Neutrophil (primary cell): ENCODE measurements around the gene DIP2C.
"Not testable (repeated sequence)": the region's sequence is repeated elsewhere in the genome, so short reads cannot be mapped to it uniquely, and the experiment has no call there.

Experiments used
- H3K27ac ChIP-seq: fragments of 200-600 bp; sonication (generic); 2 replicates; pipeline ENCODE4 v1.5.1; 2016; ENCODE audit warnings: mild to moderate bottlenecking, moderate library complexity
- H3K27me3 ChIP-seq: fragments of 200-600 bp; sonication (generic); 2 replicates; pipeline ENCODE4 v1.6.0; 2016; ENCODE audit warnings: mild to moderate bottlenecking
- H3K36me3 ChIP-seq: fragments of 200-600 bp; sonication (generic); 2 replicates; pipeline ENCODE4 v1.5.1; 2017
- H3K4me1 ChIP-seq, 2 experiments: fragments of 200-600 bp in 1 of 2; sonication (generic) in 1 of 2; 1 replicate in 1 of 2; 2 replicates in 1 of 2; pipeline versions ENCODE4 v1.5.1 to v1.6.1; 2013 to 2016; ENCODE audit warnings: low read depth in 1 of 2, low read length in 1 of 2, mild to moderate bottlenecking in 1 of 2, moderate library complexity in 1 of 2; ENCODE audit not compliant: control insufficient read depth in 1 of 2, insufficient read depth in 1 of 2
- H3K4me3 ChIP-seq, 2 experiments: fragments of 200-600 bp in 1 of 2; sonication (generic) in 1 of 2; 1 replicate in 1 of 2; 2 replicates in 1 of 2; pipeline ENCODE4 v1.5.1; 2013 to 2016; ENCODE audit warnings: low read depth in 1 of 2, low read length in 1 of 2, mild to moderate bottlenecking in 1 of 2, moderate library complexity in 1 of 2
- H3K9me3 ChIP-seq: fragments of 200-600 bp; sonication (generic); 2 replicates; pipeline ENCODE4 v1.5.1; 2016
- TF ChIP-seq, protein P1 (sequence below): fragments of 200-600 bp; sonication (generic); IDR thresholded peaks from 2 replicates; pipeline ENCODE4 v1.5.1; 2016; ENCODE audit warnings: antibody characterized with exemption

The DIP2C gene

DNA sequence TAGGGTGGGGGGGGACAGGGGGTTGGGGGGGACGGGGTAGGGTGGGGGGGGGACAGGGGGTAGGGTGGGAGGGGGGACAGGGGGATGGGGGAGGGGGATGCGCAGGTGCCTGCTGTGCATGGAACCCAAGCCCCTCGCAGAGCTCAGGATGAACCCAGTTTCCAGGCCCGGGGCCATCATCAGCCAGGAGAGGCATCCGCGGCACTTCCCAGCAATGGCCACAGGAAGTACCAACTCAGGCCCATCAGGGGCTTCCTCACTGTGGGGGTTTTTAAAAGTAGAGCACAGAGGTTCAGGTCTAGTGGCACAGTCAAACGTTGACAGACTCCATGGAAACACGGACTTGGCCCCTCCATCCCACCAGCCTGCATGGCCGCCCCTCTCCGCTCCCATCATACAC, 172.7 kb downstream of the DIP2C start:
- Histone ChIP-seq H3K4me3 (no peak overlapping the region), H3K36me3 (no peaks in the 10 kb centered on the region), H3K27ac (no peak overlapping the region), H3K4me1 (no peaks in the 10 kb centered on the region), H3K9me3 (no peaks in the 10 kb centered on the region), H3K27me3 (peaks cover 29% of the 10 kb centered on the region)
- TF ChIP-seq, protein P1, sequence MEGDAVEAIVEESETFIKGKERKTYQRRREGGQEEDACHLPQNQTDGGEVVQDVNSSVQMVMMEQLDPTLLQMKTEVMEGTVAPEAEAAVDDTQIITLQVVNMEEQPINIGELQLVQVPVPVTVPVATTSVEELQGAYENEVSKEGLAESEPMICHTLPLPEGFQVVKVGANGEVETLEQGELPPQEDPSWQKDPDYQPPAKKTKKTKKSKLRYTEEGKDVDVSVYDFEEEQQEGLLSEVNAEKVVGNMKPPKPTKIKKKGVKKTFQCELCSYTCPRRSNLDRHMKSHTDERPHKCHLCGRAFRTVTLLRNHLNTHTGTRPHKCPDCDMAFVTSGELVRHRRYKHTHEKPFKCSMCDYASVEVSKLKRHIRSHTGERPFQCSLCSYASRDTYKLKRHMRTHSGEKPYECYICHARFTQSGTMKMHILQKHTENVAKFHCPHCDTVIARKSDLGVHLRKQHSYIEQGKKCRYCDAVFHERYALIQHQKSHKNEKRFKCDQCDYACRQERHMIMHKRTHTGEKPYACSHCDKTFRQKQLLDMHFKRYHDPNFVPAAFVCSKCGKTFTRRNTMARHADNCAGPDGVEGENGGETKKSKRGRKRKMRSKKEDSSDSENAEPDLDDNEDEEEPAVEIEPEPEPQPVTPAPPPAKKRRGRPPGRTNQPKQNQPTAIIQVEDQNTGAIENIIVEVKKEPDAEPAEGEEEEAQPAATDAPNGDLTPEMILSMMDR: no peak

DNA sequence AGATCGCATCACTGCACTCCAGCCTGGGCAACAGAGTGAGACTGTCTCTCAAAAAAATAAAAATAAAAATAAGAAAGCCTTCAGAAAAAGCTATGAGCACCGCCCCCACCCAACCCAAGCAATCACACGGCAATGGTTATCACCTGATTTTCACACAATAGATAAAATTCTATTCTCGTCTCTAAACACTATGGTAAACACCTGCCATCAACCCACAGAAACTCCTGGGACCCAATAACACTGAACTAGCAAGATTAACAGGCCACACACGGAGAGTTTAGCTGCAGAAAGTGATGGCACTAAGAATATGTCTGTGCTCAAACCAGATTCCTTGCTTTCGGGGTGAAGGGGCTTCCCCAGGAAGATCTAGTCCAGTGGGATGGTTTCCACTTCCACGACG, 173.8 kb downstream of the DIP2C start:
- TF ChIP-seq, protein P1: no peak
- no peaks in the 10 kb centered on the region for H3K36me3 ChIP-seq
- H3K4me3 ChIP-seq: no peak overlapping the region
- peaks cover 34% of the 10 kb centered on the region for H3K27me3 ChIP-seq
- no peaks in the 10 kb centered on the region for H3K4me1 ChIP-seq
- no peaks in the 10 kb centered on the region for H3K9me3 ChIP-seq
- no peak overlapping the region for H3K27ac ChIP-seq

DNA sequence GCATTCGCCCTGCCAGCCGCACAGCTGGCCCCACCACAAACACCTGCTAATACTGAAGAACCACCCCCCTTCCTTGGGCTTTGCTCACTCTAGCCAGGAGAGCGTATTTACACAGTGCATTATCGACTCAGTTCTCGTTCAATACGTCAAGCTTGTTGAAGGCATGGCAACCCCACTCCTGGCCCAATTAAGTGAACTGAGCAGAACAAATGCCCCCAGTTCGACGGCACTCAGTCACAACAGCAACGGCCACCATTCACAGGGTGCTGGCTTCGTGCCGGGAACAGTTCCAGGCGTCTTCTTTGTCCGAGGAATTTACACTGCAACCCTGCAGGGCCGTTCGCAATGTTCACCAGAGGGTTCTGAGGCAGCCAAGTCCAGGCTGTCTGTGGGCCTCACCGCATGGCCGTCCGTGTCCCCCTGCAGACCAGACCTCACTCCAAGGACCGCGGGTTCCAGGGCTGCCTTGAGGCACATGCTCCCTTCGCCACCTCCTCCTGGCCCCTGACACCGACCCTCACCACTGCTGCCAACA, 175.3 kb downstream of the DIP2C start:
- Histone ChIP-seq H3K27me3 (peaks cover 34% of the 10 kb centered on the region), H3K27ac (no peak overlapping the region), H3K9me3 (no peaks in the 10 kb centered on the region), H3K36me3 (no peaks in the 10 kb centered on the region), H3K4me1 (no peaks in the 10 kb centered on the region), H3K4me3 (no peak overlapping the region)
- TF ChIP-seq, protein P1: no peak

DNA sequence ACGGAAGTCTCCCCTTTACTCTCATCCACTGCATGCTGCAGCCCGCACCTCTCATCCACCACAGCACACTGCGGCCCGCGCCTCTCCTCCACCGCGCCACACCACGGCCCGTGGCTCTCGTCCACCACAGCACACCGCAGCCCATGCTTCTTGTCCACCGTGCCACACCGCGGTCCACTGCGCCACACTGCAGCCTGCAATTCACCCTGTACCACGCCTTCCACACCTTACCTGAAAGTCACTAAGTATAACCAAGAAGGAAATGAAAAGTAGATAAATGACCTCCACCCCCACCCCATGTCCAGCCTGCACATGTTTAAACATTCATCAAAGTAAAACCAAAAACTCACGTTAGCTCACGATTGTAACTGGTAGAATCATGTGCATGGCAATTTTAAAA, 176.1 kb downstream of the DIP2C start:
- no peaks in the 10 kb centered on the region for H3K36me3 ChIP-seq
- H3K9me3 ChIP-seq: no peaks in the 10 kb centered on the region
- no peak overlapping the region for H3K4me3 ChIP-seq
- TF ChIP-seq, protein P1: no peak
- no peak overlapping the region for H3K27ac ChIP-seq
- H3K4me1 ChIP-seq: no peaks in the 10 kb centered on the region
- H3K27me3 ChIP-seq: peaks cover 34% of the 10 kb centered on the region

DNA sequence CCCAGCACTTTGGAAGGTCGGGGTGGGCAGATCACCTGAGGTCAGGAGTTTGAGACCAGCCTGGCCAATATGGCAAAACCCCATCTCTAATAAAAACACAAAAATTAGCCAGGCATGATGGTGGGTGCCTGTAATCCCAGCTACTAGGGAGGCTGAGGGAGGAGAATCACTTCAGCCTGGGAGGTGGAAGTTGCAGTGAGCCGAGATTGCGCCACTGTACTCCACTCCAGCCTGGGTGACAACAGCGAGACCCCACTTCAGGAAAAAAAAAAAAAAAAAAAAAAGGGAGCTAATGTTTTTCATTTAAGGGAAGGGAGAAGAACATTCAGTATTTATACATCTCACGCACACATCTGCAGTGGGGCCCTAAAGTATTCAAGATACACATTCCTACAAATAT, 176.8 kb downstream of the DIP2C start:
- H3K27ac ChIP-seq, H3K4me3 ChIP-seq, H3K4me1 ChIP-seq, H3K9me3 ChIP-seq, H3K36me3 ChIP-seq: not testable (repeated sequence)
- H3K27me3 ChIP-seq: peaks cover 34% of the 10 kb centered on the region

DNA sequence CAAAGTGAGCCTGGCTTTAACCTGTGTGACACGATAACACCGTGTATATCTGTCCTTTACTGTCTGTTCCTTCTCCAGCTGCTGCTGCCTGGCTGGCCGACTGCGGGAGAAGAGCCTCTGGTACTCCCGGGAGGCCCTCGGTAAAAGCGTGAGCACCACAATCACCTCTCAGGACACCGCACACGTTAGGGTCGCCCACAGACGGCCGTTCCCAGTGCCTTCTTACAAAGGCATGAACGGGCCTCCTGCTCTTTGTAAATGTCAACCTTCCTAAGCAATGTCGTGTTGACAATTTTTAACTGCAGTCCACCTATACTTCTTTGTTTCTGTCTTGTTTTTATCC, 177.6 kb downstream of the DIP2C start:
- no peak overlapping the region for H3K27ac ChIP-seq
- H3K4me3 ChIP-seq: no peak overlapping the region
- H3K36me3 ChIP-seq: no peaks in the 10 kb centered on the region
- no peaks in the 10 kb centered on the region for H3K4me1 ChIP-seq
- no peaks in the 10 kb centered on the region for H3K9me3 ChIP-seq
- TF ChIP-seq, protein P1: no peak
- peaks cover 34% of the 10 kb centered on the region for H3K27me3 ChIP-seq
